ENCODE measurements around the gene SHQ1.
"Not testable (repeated sequence)": the region's sequence is repeated elsewhere in the genome, so short reads cannot be mapped to it uniquely, and the experiment has no call there.

The SHQ1 gene

DNA sequence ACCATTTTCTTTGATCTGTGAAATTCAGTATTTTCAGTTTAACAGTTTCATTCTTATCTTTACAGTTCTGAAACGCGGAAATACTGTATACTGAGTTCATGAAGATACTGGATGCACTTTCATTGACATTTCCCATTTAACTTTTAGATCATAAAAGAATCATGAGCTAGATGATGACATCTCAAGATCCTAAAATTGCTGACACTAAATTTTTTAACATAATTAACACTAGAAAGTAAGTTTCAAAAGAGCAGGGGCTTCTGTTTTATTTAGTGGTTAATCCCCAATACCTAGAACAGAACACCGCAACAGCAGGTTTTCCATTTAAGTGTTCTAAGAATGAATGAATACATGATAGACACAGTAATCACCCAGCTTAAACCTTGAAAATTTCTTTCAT lies 54.2 kb downstream of the SHQ1 start:
- TF ChIP-seq, protein P1, sequence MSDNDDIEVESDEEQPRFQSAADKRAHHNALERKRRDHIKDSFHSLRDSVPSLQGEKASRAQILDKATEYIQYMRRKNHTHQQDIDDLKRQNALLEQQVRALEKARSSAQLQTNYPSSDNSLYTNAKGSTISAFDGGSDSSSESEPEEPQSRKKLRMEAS (IDR thresholded peaks at IDR 0.05; ENCODE audit: low read depth, low read length), result no peak
- TF ChIP-seq CTCF (IDR thresholded peaks at IDR 0.05; ENCODE audit: low read depth, low read length), result no peak
- no peak for TF ChIP-seq MYC (IDR thresholded peaks at IDR 0.05; ENCODE audit: low read depth, low read length)
- no peak for TF ChIP-seq POLR2A (IDR thresholded peaks at IDR 0.05; ENCODE audit: extremely low read depth, insufficient read length)
- H3K4me3 ChIP-seq (ENCODE audit: low read depth, low read length), result no peak overlapping the region
- DNase-seq (ENCODE audit: low read depth), result no peak

GRCh38 chr3:72791161-72791560 lies 57.1 kb downstream of the SHQ1 start:
- DNase-seq (ENCODE audit: low read depth), result no peak
- TF ChIP-seq MYC (IDR thresholded peaks at IDR 0.05; ENCODE audit: low read depth, low read length) (no peak), CTCF (IDR thresholded peaks at IDR 0.05; ENCODE audit: low read depth, low read length) (no peak), POLR2A (IDR thresholded peaks at IDR 0.05; ENCODE audit: extremely low read depth, insufficient read length) (no peak)
- TF ChIP-seq, protein P1 (IDR thresholded peaks at IDR 0.05; ENCODE audit: low read depth, low read length), result no peak

DNA sequence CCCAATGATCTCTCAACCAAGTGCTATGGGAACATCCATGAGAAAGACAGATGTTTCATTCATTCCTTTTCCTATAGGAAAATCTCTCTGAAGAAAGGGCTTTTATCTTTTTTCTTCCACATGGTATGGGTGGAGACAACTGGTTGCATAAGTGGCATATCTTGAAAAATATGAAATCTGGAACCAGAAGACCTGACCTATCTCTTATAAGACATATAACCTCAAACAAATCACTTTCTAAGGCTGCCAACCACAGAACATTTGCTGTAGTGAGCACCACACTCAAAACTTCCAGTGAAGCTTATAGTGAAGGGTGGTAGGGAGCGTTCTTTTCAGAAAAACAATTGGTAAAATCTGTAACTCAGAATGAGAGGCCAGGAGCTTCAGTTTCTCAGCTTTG lies 58.5 kb downstream of the SHQ1 start:
- H3K4me3 ChIP-seq (ENCODE audit: low read depth, low read length), result no peak overlapping the region
- no peak for TF ChIP-seq CTCF (IDR thresholded peaks at IDR 0.05; ENCODE audit: low read depth, low read length)
- TF ChIP-seq, protein P1 (IDR thresholded peaks at IDR 0.05; ENCODE audit: low read depth, low read length), result no peak
- TF ChIP-seq POLR2A (IDR thresholded peaks at IDR 0.05; ENCODE audit: extremely low read depth, insufficient read length), result no peak
- no peak for TF ChIP-seq MYC (IDR thresholded peaks at IDR 0.05; ENCODE audit: low read depth, low read length)
- DNase-seq (ENCODE audit: low read depth), result no peak

More at GRCh38 chr3:72791161-72791560, 57.1 kb downstream of the SHQ1 start:
- H3K4me3 ChIP-seq (ENCODE audit: low read depth, low read length), result no peak overlapping the region

DNA sequence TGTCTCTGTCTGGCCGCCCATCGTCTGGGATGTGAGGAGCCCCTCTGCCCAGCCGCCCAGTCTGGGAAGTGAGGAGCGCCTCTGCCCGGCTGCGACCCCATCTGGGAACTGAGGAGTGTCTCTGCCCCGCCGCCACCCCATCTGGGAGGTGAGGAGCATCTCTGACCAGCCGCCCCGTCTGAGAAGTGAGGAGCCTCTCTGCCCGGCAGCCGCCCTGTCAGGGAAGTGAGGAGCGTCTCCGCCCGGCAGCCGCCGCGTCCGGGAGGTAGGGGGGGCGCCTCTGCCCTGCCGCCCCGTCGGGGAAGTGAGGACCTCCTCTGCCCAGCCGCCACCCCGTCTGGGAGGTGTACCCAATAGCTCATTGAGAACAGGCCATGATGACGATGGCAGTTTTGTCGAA lies 60.0 kb downstream of the SHQ1 start:
- not testable (repeated sequence) for H3K4me3 ChIP-seq (ENCODE audit: low read depth, low read length); DNase-seq (ENCODE audit: low read depth)

DNA sequence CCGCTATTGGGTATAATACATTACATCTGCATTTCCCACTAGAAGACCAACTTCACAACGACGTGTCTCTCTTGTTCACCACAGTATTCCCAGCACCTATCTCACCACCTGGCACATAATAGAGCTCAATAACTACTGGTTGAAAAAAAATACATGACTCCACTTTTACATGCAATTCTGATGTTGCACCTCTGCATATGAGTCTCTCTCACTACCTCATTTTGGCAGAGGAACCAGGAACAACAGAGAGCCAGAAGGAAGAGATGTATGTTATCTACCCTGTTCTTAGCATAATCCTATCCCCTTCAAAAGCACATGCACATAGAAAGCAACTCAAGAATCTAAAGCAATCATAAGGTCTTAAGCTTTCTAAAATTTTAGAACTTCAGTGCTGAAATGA lies 61.6 kb downstream of the SHQ1 start:
- no peak overlapping the region for H3K4me3 ChIP-seq (ENCODE audit: low read depth, low read length)
- no peak for DNase-seq (ENCODE audit: low read depth)
- TF ChIP-seq CTCF (IDR thresholded peaks at IDR 0.05; ENCODE audit: low read depth, low read length), result no peak
- TF ChIP-seq POLR2A (IDR thresholded peaks at IDR 0.05; ENCODE audit: extremely low read depth, insufficient read length), result no peak
- TF ChIP-seq, protein P1 (IDR thresholded peaks at IDR 0.05; ENCODE audit: low read depth, low read length), result no peak
- TF ChIP-seq MYC (IDR thresholded peaks at IDR 0.05; ENCODE audit: low read depth, low read length), result no peak

GRCh38 chr3:72784226-72784625 lies 64.0 kb downstream of the SHQ1 start:
- TF ChIP-seq, protein P1 (IDR thresholded peaks at IDR 0.05; ENCODE audit: low read depth, low read length), result no peak
- no peak for TF ChIP-seq CTCF (IDR thresholded peaks at IDR 0.05; ENCODE audit: low read depth, low read length)
- no peak for TF ChIP-seq POLR2A (IDR thresholded peaks at IDR 0.05; ENCODE audit: extremely low read depth, insufficient read length)
- TF ChIP-seq MYC (IDR thresholded peaks at IDR 0.05; ENCODE audit: low read depth, low read length), result no peak
- no peak overlapping the region for H3K4me3 ChIP-seq (ENCODE audit: low read depth, low read length)
- no peak for DNase-seq (ENCODE audit: low read depth)

Data from NB4 (cell line).